Measurements from ENCODE around the gene DEPDC5. TPM values are rescaled to one million over a fixed set of nuclear protein-coding genes. Genes with fewer than 3 reads are reported as not detected.
A peak's percentile ranks its signal among the peaks of the same experiment; 100 is the strongest.

DEPDC5 gene
- total RNA-seq, 1 donor from 2014 or later: 33.0 TPM

DNA sequence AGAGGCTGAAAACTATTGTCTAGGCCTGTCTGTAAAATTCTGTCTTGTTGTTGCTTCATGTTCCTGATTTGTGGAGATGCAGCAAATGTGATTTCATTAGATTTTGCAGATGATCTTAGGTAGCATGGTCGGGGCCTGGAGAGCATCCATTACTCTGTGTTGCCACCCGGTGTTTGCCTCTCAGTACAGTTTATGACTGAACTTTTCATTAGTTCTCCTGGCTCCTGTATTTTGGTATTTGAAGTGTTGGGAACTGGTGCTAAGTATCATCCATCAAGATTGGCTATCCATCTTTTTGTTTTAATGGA lies 198.2 kb downstream of the DEPDC5 start:
- DNase-seq (ENCODE audit: low spot score, unreplicated experiment): no peak
- Mint-ChIP-seq H3K4me3 (ENCODE audit: low read depth) (no peak overlapping the region), H3K27me3 (no peaks in the 10 kb centered on the region), H3K27ac (peak overlapping the region; percentile 0), H3K4me1 (ENCODE audit: low read depth) (peaks cover 23% of the 10 kb centered on the region), H3K9me3 (ENCODE audit: low read depth) (no peaks in the 10 kb centered on the region), H3K36me3 (ENCODE audit: insufficient read depth) (peaks cover 30% of the 10 kb centered on the region)
- TF ChIP-seq, protein P1, sequence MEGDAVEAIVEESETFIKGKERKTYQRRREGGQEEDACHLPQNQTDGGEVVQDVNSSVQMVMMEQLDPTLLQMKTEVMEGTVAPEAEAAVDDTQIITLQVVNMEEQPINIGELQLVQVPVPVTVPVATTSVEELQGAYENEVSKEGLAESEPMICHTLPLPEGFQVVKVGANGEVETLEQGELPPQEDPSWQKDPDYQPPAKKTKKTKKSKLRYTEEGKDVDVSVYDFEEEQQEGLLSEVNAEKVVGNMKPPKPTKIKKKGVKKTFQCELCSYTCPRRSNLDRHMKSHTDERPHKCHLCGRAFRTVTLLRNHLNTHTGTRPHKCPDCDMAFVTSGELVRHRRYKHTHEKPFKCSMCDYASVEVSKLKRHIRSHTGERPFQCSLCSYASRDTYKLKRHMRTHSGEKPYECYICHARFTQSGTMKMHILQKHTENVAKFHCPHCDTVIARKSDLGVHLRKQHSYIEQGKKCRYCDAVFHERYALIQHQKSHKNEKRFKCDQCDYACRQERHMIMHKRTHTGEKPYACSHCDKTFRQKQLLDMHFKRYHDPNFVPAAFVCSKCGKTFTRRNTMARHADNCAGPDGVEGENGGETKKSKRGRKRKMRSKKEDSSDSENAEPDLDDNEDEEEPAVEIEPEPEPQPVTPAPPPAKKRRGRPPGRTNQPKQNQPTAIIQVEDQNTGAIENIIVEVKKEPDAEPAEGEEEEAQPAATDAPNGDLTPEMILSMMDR (IDR thresholded peaks at IDR 0.05; ENCODE audit: unreplicated experiment): no peak

DNA sequence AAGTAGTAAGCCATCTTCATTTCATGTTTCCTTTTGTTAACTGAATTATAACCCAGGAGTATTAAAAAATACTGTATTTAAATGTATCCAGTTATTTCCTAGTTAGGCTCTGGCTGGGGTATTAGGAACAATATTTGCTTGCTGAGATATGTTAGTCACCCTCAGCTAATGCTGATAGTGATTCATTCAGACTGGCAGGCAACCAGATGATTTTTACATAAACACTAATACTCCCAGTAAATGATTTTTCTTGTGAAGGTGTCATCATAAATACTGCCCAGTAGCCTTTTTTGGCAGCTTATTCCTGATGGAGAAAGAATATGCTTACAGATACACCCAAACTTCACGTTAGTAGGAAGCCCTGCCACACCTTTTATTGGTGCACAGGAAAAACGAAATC lies 198.7 kb downstream of the DEPDC5 start:
- Mint-ChIP-seq H3K27ac (no peak overlapping the region), H3K36me3 (ENCODE audit: insufficient read depth) (peaks cover 31% of the 10 kb centered on the region), H3K4me1 (ENCODE audit: low read depth) (peaks cover 19% of the 10 kb centered on the region), H3K27me3 (no peaks in the 10 kb centered on the region), H3K4me3 (ENCODE audit: low read depth) (no peak overlapping the region), H3K9me3 (ENCODE audit: low read depth) (no peaks in the 10 kb centered on the region)
- TF ChIP-seq, protein P1 (IDR thresholded peaks at IDR 0.05; ENCODE audit: unreplicated experiment): no peak
- no peak for DNase-seq (ENCODE audit: low spot score, unreplicated experiment)

DNA sequence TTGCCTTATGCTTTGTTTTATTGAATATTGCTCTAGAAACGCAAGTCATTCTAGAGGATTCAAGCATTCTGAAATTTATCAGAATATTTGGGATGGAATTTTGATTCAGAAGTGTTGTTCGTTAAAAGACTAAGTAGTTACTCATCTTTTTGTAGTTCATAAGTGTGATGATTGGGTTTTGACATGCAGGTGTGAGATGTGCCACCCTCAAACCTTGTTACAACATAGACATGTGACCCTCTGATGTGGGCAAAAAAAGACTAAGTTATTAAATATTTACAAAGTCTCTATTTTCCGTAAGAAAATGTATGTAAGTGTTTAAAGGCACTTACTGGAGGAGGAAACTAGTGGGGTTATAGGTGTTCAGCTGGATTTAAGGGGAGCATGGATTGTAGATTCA lies 199.4 kb downstream of the DEPDC5 start:
- no peak for DNase-seq (ENCODE audit: low spot score, unreplicated experiment)
- Mint-ChIP-seq H3K36me3 (ENCODE audit: insufficient read depth) (peaks cover 28% of the 10 kb centered on the region), H3K27me3 (no peaks in the 10 kb centered on the region), H3K4me3 (ENCODE audit: low read depth) (no peak overlapping the region), H3K27ac (no peak overlapping the region), H3K9me3 (ENCODE audit: low read depth) (no peaks in the 10 kb centered on the region), H3K4me1 (ENCODE audit: low read depth) (peaks cover 19% of the 10 kb centered on the region)
- TF ChIP-seq, protein P1 (IDR thresholded peaks at IDR 0.05; ENCODE audit: unreplicated experiment): no peak

DNA sequence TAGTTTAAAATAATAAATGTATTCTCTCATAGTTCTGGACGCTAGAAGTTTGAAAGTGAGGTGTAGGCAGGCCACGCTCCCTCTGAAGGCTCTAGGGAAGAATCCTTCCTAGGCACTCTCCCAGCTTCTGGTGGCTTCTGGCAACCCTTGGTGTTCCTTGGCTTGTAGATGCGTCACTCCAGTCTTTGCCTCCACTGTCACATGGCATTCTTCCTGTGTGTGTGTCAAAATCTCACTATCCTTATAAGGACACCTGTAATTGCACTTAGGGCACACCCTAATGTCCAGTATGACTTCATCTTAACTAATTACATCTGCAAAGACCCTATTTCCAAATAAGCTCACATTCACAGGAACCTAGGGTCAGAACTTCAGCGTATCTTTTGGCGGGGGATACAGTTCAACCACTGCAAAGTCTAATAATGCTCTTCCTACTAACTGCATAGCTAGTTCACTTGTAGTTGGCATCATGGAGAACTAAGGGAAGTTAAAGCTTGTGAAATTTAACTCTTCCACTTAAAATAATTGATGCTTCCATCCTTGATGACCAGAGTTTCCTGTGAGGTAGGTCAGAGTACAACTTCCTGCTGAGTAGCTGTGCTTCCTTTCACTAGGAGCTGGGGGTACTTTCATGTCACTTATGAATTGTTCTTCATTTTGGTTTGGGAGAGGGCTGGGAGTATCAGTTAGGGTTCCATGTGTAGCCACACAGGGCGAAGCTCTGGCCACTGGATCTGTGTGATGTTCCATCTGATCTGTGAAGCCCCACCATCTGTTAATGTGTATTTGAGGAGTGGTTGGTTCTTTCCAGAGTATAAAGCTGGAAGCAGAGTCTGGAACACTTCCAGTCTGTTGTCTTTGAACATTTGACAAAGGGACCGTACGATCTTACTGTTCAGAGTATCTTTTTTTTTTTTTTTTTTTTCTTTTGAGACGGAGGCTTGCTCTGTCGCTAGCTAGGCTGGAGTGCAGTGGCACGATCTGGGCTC lies 201.0 kb downstream of the DEPDC5 start:
- Mint-ChIP-seq H3K27me3 (no peaks in the 10 kb centered on the region), H3K27ac (no peak overlapping the region), H3K4me1 (ENCODE audit: low read depth) (peaks cover 21% of the 10 kb centered on the region), H3K9me3 (ENCODE audit: low read depth) (no peaks in the 10 kb centered on the region), H3K4me3 (ENCODE audit: low read depth) (no peak overlapping the region), H3K36me3 (ENCODE audit: insufficient read depth) (peaks cover 24% of the 10 kb centered on the region)
- DNase-seq (ENCODE audit: low spot score, unreplicated experiment): no peak
- TF ChIP-seq, protein P1 (IDR thresholded peaks at IDR 0.05; ENCODE audit: unreplicated experiment): no peak

DNA sequence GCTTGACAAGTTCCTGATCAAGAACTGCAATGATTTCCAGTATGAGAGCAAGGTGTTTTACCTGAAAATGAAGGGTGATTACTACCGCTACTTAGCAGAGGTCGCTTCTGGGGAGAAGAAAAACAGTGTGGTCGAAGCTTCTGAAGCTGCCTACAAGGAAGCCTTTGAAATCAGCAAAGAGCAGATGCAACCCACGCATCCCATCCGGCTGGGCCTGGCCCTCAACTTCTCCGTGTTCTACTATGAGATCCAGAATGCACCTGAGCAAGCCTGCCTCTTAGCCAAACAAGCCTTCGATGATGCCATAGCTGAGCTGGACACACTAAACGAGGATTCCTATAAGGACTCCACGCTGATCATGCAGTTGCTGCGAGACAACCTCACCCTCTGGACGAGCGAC lies 202.5 kb downstream of the DEPDC5 start:
- TF ChIP-seq, protein P1 (IDR thresholded peaks at IDR 0.05; ENCODE audit: unreplicated experiment): no peak
- H3K4me3 Mint-ChIP-seq (ENCODE audit: low read depth): no peak overlapping the region
- peaks cover 19% of the 10 kb centered on the region for H3K4me1 Mint-ChIP-seq (ENCODE audit: low read depth)
- no peaks in the 10 kb centered on the region for H3K9me3 Mint-ChIP-seq (ENCODE audit: low read depth)
- no peak for DNase-seq (ENCODE audit: low spot score, unreplicated experiment)
- H3K27ac Mint-ChIP-seq: no peak overlapping the region
- peaks cover 20% of the 10 kb centered on the region for H3K36me3 Mint-ChIP-seq (ENCODE audit: insufficient read depth)
- H3K27me3 Mint-ChIP-seq: no peaks in the 10 kb centered on the region

Other genes with a start within 250 kb of the DEPDC5 start
- gene PISD, start 91.8 kb upstream of the DEPDC5 start, total RNA-seq: 46.6 and 49.6 TPM in 2 replicates
- gene PRR14L, start 3.9 kb upstream of the DEPDC5 start, total RNA-seq: 77.6 and 87.2 TPM in 2 replicates
- 105 and 111 TPM in 2 replicates for gene YWHAH, start 190.5 kb downstream of the DEPDC5 start, total RNA-seq